Measurements from ENCODE around the gene ACP1. TPM values are rescaled to one million over a fixed set of nuclear protein-coding genes. Genes with fewer than 3 reads are reported as not detected.

ACP1 gene
- total and polyA plus RNA-seq, 2 of the 8 experiments (the other 6 are each of a cell fraction or from before 2014, with no cell fraction given), result 115 to 155 TPM

DNA sequence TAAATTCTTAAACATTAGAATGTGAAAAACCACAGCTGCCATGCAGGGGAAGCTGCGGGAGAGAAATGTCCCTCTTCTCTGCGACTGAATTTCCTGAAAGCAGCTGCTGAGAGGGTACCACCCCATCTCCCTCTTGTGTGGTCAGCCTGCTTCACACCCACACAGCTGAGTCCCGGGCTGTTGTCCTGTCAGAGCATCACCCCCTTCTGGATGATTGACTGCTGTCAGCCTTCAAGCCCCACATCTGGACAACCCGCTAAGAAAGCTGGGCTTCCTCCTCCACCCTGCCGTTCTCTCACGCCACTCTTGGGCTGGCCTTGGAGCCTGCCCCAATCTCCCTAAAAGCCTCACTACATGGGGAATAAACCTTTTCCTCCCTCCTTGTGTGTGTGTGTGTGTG, 26.9 kb upstream of the ACP1 start:
- Histone ChIP-seq H3K27me3 (replicated peaks in 1 of 4; ENCODE audit: control insufficient read depth in 3 of 4, extremely low read depth in 1 of 4, insufficient read depth in 3 of 4, low read length in 3 of 4) (no peaks in the 10 kb centered on the region), H3K9ac (replicated peaks in 1 of 4; ENCODE audit: extremely low read depth in 1 of 4, low read depth in 3 of 4, low read length in 3 of 4) (no peak overlapping the region), H3K23me2 (ENCODE audit: low read depth, low read length) (no peaks in the 10 kb centered on the region), H2BK120ac (replicated peaks; ENCODE audit: low read depth, low read length) (no peak overlapping the region), H3K14ac (ENCODE audit: insufficient read length) (no peak overlapping the region), H2BK12ac (ENCODE audit: low read depth, low read length) (no peak overlapping the region), H2AK5ac (ENCODE audit: low read depth, low read length) (no peak overlapping the region), H3K27ac (ENCODE audit: low read depth, low read length) (no peak overlapping the region), H3K9me3 (ENCODE audit: insufficient read depth in 2 of 2, low read depth in 1 of 2, low read length in 1 of 2) (no peaks in the 10 kb centered on the region), H4K5ac (ENCODE audit: insufficient read length, low read depth, low read length) (no peak overlapping the region), H3K79me2 (ENCODE audit: control insufficient read depth in 1 of 2, insufficient read depth in 2 of 2, low read length in 2 of 2) (no peaks in the 10 kb centered on the region), H4K91ac (replicated peaks; ENCODE audit: insufficient read length, low read length) (no peak overlapping the region), H2BK15ac (ENCODE audit: low read length) (no peak overlapping the region), H2AFZ (ENCODE audit: low read length) (no peak overlapping the region), H3K56ac (replicated peaks; ENCODE audit: insufficient read length, low read depth, low read length) (no peak overlapping the region), H2BK20ac (ENCODE audit: low read length) (no peak overlapping the region), H3K4me3 (ENCODE audit: extremely low read depth in 1 of 4, insufficient read depth in 2 of 4, low read depth in 3 of 4, low read length in 4 of 4) (no peak overlapping the region), H3K79me1 (ENCODE audit: low read depth, low read length) (no peaks in the 10 kb centered on the region; the same call in 1 of the 2 replicates), H3K4me1 (replicated peaks in 1 of 4; ENCODE audit: control insufficient read depth in 3 of 4, insufficient read depth in 4 of 4, low read length in 3 of 4) (peaks cover 0 to 3% (median 2%) of the 10 kb centered on the region in 4 experiments; a peak in 4 of 7 replicates), H3K23ac (ENCODE audit: insufficient read length) (no peak overlapping the region), H4K8ac (ENCODE audit: extremely low read depth, insufficient read depth, low read length) (no peak overlapping the region), H3K4me2 (ENCODE audit: insufficient read depth in 1 of 2, low read depth in 2 of 2, low read length in 2 of 2) (no peak overlapping the region), H2BK5ac (ENCODE audit: low read depth, low read length) (no peak overlapping the region), H3K18ac (ENCODE audit: extremely low read depth, low read length) (no peak overlapping the region), H4K20me1 (replicated peaks in 1 of 2; ENCODE audit: control insufficient read depth in 1 of 2, insufficient read depth in 2 of 2, low read length in 2 of 2) (no peaks in the 10 kb centered on the region), H3K36me3 (ENCODE audit: control insufficient read depth in 2 of 4, insufficient read depth in 4 of 4, low read length in 3 of 4) (peaks cover 0 to 5% (median 0%) of the 10 kb centered on the region in 4 experiments; a peak in 1 of 8 replicates), H3K4ac (replicated peaks; ENCODE audit: insufficient read length, low read depth, low read length) (peak overlapping the region; percentile 59)
- FAIRE-seq (no peak), DNase-seq (ENCODE audit: low read depth in 1 of 2, low spot score in 2 of 2) (no peak)
- WGBS, 2 experiments (ENCODE audit: extremely low coverage in 1 of 2, insufficient coverage in 1 of 2, insufficient read length in 1 of 2, insufficient replicate concordance in 2 of 2, low coverage in 1 of 2, low lambda C conversion rate in 2 of 2, missing lambda C conversion rate in 1 of 2), result 88% methylated on average over 6 of the region's 6 CpGs; no CpG with 5 or more reads in 1 of the 2 experiments
- ChIA-PET CTCF (ENCODE audit: partially characterized antibody) (interaction anchor here (0.6 to 5.4 kb wide), 8 partner anchors 10 to 1308 kb away, joined by 3 to 38 read pairs (median 3); no protein-coding TSS in a partner anchor), POLR2A (ENCODE audit: partially characterized antibody) (interaction anchor here (0.7 to 1.1 kb wide), 3 partner anchors 14 to 1256 kb away, joined by 3 read pairs; no protein-coding TSS in a partner anchor)
- TF ChIP-seq JUND (IDR thresholded peaks at IDR 0.05; ENCODE audit: low read length) (no peak), SP2 (IDR thresholded peaks at IDR 0.05; ENCODE audit: low read length) (no peak)

All from H1 (cell line).